Psoas muscle (tissue), 8 donors: Measurements from ENCODE around the gene GKN2. TPM values are rescaled to one million over a fixed set of nuclear protein-coding genes. Genes with fewer than 3 reads are reported as not detected.

Experiments used
- ATAC-seq, 4 donors: fragments of 200-7000 bp; cut with Tn5 transposase; one replicate each; pipeline ENCODE4 v1.9.1; 2020; ENCODE audit warnings: moderate library complexity in 3 of 4, mild to moderate bottlenecking in 2 of 4
- DNase-seq, 2 donors: peaks; one replicate each; pipeline ENCODE4 v3.0.0-alpha.2; 2020
- H3K27ac ChIP-seq: fragments of 200-600 bp; one replicate; pipeline ENCODE4 v1.8.0; 2022
- H3K27me3 ChIP-seq, 3 donors: fragments of 200-600 bp in 1 of 3; one replicate each; pipeline versions ENCODE4 v1.6.1 to v1.8.0; 2013 to 2022; ENCODE audit warnings: low read length in 2 of 3, mild to moderate bottlenecking in 2 of 3, moderate library complexity in 1 of 3; ENCODE audit not compliant: insufficient read depth in 3 of 3
- H3K36me3 ChIP-seq, 2 donors: fragments of 200-600 bp in 1 of 2; one replicate each; pipeline versions ENCODE4 v1.6.1 to v1.8.0; 2013 to 2022; ENCODE audit warnings: low read depth in 1 of 2, mild to moderate bottlenecking in 1 of 2, moderate library complexity in 1 of 2; ENCODE audit not compliant: insufficient read depth in 1 of 2
- H3K4me1 ChIP-seq: fragments of 200-600 bp; one replicate; pipeline ENCODE4 v1.8.0; 2022
- H3K4me3 ChIP-seq: fragments of 200-600 bp; one replicate; pipeline ENCODE4 v1.8.0; 2022; ENCODE audit warnings: mild to moderate bottlenecking
- H3K9me3 ChIP-seq: fragments of 200-600 bp; one replicate; pipeline ENCODE4 v1.8.0; 2022
- WGBS, 3 donors: extraction: QIAGEN DNeasy Blood & Tissue Kit; methylation state at CpG; one replicate each; pipeline versions ENCODE4 v1.1.6 to v1.1.7; 2013; 5-methylcytosine and 5-hydroxymethylcytosine counted together
- intact Hi-C, 2 donors: fragments of 100-400 bp; cut with DNase I; formaldehyde crosslinking; loops; one replicate each; pipeline versions ENCODE4 v1.11.0 to v1.14.2; 2022
- polyA plus RNA-seq, 3 donors: library from polyadenylated mRNA; stranded (reverse); fragments of 200-250 nt; gene quantifications; one replicate each; pipeline ENCODE4 v1.2.3, GENCODE V29; 2013
- total RNA-seq, 4 donors: library from RNA; stranded (reverse); fragmentation: NEBNext Ultra II Directional in 2 of 4; extraction: Animal tissue kit (Norgen Biotek cat#: 25700) in 2 of 4; gene quantifications; one replicate each; pipeline versions ENCODE4 v1.2.1 to v1.2.4, GENCODE V29; 2021 to 2023
- TF ChIP-seq, protein P1 (sequence below): fragments of 200-600 bp; IDR thresholded peaks from one replicate; pipeline ENCODE4 v1.8.0; 2022; ENCODE audit warnings: antibody characterized with exemption
- donor health status: healthy with polysubstance abuse.
- donor health status: DM: no; HTN: no; CAD: no; lungs with moderate emphysema.
- donor health status: Bipolar disorder and iron deficiency.
- donor health status: healthy.
- donor health status: DM: yes; HTN: yes; CAD: no.
- donor health status: DM: no; HTN: no; CAD: no.
- donor health status: DM: no; HTN: no; CAD: no.
- donor health status: DM: yes; HTN: yes; CAD: no.

The GKN2 gene
- total and polyA plus RNA-seq, 7 donors, result not detected

DNA sequence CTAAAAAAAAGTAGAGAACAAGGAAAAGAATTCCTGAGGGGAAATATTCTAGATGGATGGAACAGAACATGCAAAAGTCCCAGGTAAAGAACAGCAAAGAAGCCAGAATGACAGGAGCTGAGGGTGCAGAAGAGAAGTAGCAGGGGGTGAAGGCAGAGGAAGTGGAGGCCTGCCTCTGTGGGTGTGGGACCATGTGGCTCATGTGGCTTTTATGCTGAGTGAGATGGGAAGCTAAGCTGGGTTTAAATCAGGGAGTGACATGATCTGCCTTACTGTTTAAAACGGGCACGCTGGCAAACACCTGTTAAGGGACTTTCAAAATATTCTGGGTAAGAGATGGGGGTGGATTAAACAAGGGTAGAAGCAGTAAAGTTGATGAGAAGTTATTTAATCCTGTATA, 40.0 kb downstream of the GKN2 start:
- intact Hi-C loops, result no loop called here
- Histone ChIP-seq H3K27ac (no peak overlapping the region), H3K27me3 (no peaks in the 10 kb centered on the region), H3K4me1 (no peaks in the 10 kb centered on the region), H3K9me3 (no peaks in the 10 kb centered on the region), H3K4me3 (no peak overlapping the region), H3K36me3 (no peaks in the 10 kb centered on the region)
- ATAC-seq (no peak), DNase-seq (no peak)
- TF ChIP-seq, protein P1, sequence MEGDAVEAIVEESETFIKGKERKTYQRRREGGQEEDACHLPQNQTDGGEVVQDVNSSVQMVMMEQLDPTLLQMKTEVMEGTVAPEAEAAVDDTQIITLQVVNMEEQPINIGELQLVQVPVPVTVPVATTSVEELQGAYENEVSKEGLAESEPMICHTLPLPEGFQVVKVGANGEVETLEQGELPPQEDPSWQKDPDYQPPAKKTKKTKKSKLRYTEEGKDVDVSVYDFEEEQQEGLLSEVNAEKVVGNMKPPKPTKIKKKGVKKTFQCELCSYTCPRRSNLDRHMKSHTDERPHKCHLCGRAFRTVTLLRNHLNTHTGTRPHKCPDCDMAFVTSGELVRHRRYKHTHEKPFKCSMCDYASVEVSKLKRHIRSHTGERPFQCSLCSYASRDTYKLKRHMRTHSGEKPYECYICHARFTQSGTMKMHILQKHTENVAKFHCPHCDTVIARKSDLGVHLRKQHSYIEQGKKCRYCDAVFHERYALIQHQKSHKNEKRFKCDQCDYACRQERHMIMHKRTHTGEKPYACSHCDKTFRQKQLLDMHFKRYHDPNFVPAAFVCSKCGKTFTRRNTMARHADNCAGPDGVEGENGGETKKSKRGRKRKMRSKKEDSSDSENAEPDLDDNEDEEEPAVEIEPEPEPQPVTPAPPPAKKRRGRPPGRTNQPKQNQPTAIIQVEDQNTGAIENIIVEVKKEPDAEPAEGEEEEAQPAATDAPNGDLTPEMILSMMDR, result no peak
- 15 to 53% (median 22%) methylated on average over 2 of the region's 2 CpGs for WGBS, 3 donors

DNA sequence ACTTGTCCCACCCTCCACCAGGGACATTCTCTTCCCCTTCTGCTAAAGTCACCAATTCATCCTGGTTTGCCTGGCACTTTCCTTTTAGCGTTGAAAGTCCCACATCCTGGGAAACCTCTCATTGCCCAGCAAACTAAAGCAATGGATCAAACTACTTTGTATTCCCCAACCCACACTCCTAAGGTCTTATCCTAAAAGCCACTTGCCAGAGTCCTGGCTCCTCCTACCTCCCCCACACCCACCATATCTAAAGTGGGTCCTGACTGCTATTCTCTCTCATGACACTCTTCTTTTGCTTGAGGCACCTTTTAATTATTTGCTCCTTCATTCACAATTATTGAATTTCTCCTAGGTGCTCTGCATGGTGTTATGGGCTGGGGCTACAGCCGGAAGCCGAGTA, 40.6 kb downstream of the GKN2 start:
- no peaks in the 10 kb centered on the region for H3K36me3 ChIP-seq
- no peaks in the 10 kb centered on the region for H3K9me3 ChIP-seq
- TF ChIP-seq, protein P1, result no peak
- intact Hi-C loops, result no loop called here
- no peaks in the 10 kb centered on the region for H3K4me1 ChIP-seq
- H3K27ac ChIP-seq, result no peak overlapping the region
- DNase-seq (no peak), ATAC-seq (no peak)
- no peak overlapping the region for H3K4me3 ChIP-seq
- H3K27me3 ChIP-seq, result no peaks in the 10 kb centered on the region
- 91 to 96% (median 95%) methylated on average over 3 of the region's 3 CpGs for WGBS, 3 donors

DNA sequence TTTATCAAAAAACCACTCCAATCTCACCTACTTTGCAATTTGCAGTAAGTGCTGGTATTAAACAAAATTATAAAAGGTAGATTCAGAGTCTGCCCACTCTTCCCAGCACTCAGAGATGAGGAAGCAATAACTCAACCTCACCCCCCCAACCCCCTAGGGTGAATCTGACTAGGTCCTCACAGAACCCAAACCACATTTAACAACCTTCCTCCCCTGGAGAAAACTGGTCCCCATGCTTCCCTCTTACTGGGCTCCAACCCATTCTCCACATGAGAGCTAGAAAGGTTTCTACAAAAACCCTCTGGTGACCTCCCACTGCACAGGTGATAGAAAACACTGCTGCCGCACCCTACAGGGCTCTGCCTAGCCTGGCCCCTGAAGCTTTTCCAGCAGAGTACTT, 41.0 kb downstream of the GKN2 start:
- TF ChIP-seq, protein P1, result no peak
- WGBS, 3 donors, result 100% methylated on average over 1 of the region's 1 CpG
- no peaks in the 10 kb centered on the region for H3K36me3 ChIP-seq
- intact Hi-C loops, result no loop called here
- no peaks in the 10 kb centered on the region for H3K27me3 ChIP-seq
- ATAC-seq, result no peak
- no peaks in the 10 kb centered on the region for H3K9me3 ChIP-seq
- no peak overlapping the region for H3K4me3 ChIP-seq
- no peak overlapping the region for H3K27ac ChIP-seq
- DNase-seq, result no peak
- H3K4me1 ChIP-seq, result no peaks in the 10 kb centered on the region

DNA sequence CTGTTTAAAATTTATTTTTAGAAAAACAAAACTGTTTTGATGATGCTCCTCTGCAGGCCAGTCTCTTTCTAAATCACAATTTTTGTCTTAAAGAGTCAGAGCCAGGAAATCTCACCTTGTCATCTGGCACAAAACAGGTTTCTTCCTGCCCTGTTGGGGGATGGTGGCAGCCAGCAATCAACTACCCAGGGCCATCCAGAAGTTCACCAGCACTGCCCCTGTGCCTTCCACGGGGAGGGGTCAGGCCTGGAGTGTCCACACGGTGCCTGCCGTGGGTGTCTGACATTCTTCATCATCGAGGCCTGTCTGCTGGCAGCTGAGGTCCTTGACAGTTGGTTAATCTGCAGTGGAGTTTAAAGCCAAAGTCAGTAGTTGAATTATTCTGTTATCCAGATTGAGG, 41.4 kb downstream of the GKN2 start:
- TF ChIP-seq, protein P1, result no peak
- DNase-seq (no peak), ATAC-seq (no peak)
- H3K27ac ChIP-seq, result no peak overlapping the region
- H3K27me3 ChIP-seq, result no peaks in the 10 kb centered on the region
- no peaks in the 10 kb centered on the region for H3K36me3 ChIP-seq
- H3K9me3 ChIP-seq, result no peaks in the 10 kb centered on the region
- H3K4me3 ChIP-seq, result no peak overlapping the region
- H3K4me1 ChIP-seq, result no peaks in the 10 kb centered on the region
- 44 to 59% (median 56%) methylated on average over 4 of the region's 4 CpGs for WGBS, 3 donors
- intact Hi-C loops, result no loop called here

DNA sequence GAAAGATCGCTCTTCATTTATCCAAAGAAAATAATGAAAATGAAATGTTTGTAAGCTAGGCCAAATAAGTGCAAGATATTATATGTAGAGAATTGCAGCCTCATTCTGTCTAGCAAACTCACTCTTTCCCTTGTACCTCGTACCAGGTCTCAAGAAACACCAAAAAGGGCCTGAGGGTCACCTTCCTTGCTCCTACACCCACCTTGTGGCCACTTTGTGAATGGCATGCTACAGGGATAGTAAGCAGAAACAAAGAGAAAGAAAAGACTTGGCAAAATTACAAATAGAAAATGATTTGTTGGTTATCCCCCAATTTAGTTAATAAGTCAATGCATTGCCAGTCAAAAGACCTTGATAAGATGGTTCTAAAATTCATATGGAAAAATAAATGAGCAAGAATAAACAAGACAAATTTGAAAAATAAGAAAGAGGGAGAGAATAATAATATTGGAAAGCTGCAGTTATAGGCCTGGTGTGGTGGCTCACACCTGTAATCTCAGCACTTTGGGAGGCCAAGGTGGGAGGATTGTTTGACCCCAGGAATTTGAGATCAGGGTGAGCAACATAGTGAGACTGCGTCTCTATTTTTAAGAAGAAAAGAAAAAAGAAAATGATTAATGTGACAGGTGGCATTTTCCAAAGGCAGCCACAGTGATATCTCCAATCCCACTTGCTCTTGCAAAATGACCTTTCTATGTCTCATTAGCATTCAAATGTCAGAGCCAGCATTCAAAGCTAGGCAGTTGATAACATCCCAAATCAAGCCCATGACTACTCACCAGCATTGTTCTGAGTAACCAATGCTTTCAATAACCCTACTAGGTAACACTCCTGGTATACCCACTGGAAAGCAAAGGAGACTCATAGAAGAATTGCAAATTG, 42.7 kb downstream of the GKN2 start:
- TF ChIP-seq, protein P1, result peak; percentile 80
- intact Hi-C loops, result no loop called here
- H3K4me1 ChIP-seq, result no peaks in the 10 kb centered on the region
- ATAC-seq (peak in 2 of 4 donors; percentile 47 to 53), DNase-seq (peak in 1 of 2 donors; percentile 42)
- no peak overlapping the region for H3K4me3 ChIP-seq
- no peaks in the 10 kb centered on the region for H3K27me3 ChIP-seq
- no peak overlapping the region for H3K27ac ChIP-seq
- no peaks in the 10 kb centered on the region for H3K9me3 ChIP-seq
- no peaks in the 10 kb centered on the region for H3K36me3 ChIP-seq
- WGBS, 3 donors, result 78 to 87% (median 84%) methylated on average over 3 of the region's 3 CpGs
